HCT116 (cell line): Measurements from ENCODE around the gene FHOD3. TPM values are rescaled to one million over a fixed set of nuclear protein-coding genes. Genes with fewer than 3 reads are reported as not detected.

Source experiments
- ATAC-seq: fragments of 200-7000 bp; cut with Tn5 transposase; 2 replicates; pipeline ENCODE4 v1.9.1; 2020; ENCODE audit warnings: mild to moderate bottlenecking, moderate library complexity
- BruUV-seq: library from RNA; stranded (reverse); fragments of 400-500 nt; replicated peaks from 2 replicates; lab custom pipeline; 2021; lab: Mats Ljungman, UMichigan
- CTCF ChIA-PET: fragments of 300-600 bp; sonication (Branson Sonifier 250); formaldehyde crosslinking; loops from one replicate; lab custom pipeline; 2021; ENCODE audit warnings: antibody characterized with exemption; lab: Charles Lee
- POLR2A ChIA-PET: fragments of 300-600, 350-600 bp; sonication (Branson Sonifier 250); formaldehyde crosslinking; loops from one replicate; lab custom pipeline; 2021; ENCODE audit warnings: antibody characterized with exemption; lab: Charles Lee
- RAD21 ChIA-PET, 2 experiments: fragments of 300-600 bp; sonication (Branson Sonifier 250); formaldehyde crosslinking; loops; one replicate each; lab custom pipeline; 2023; ENCODE audit warnings: low total read pairs in 2 of 2; ENCODE audit not compliant: uncharacterized antibody in 2 of 2, unreplicated experiment in 2 of 2, low non-redundant PET in 1 of 2; lab: Charles Lee
- DNase-seq: peaks from one replicate; pipeline ENCODE4 v3.0.0-alpha.2; 2010; ENCODE audit warnings: low read depth, low spot score
- H2AFZ ChIP-seq: fragments of 200-600 bp; shearing (Covaris generic), sonication (generic); 2 replicates; pipeline ENCODE4 v1.6.1; 2017; ENCODE audit warnings: low read depth, mixed run types, mixed read lengths, antibody characterized with exemption, low read length; ENCODE audit not compliant: poor library complexity, severe bottlenecking
- H3K27ac ChIP-seq: 2 replicates; pipeline ENCODE4 v1.5.1; 2012; ENCODE audit warnings: low read depth, low read length
- H3K27me3 ChIP-seq: fragments of 200-600 bp; sonication (generic); 2 replicates; pipeline ENCODE4 v1.6.1; 2016; ENCODE audit warnings: mixed run types, low read length, mixed read lengths; ENCODE audit not compliant: insufficient read depth
- H3K36me3 ChIP-seq, 2 experiments: fragments of 200-500 bp in 1 of 2; fragments of 200-600 bp in 1 of 2; sonication (Bioruptor generic) in 1 of 2; sonication (generic) in 1 of 2; 2 replicates each; pipeline versions ENCODE4 v1.5.1 to v1.6.1; 2014 to 2016; ENCODE audit warnings: low read length in 2 of 2, inconsistent platforms in 1 of 2, mixed read lengths in 1 of 2, mixed run types in 1 of 2; ENCODE audit not compliant: insufficient read depth in 2 of 2, control insufficient read depth in 1 of 2
- H3K4me1 ChIP-seq, 2 experiments: fragments of 200-600 bp in 1 of 2; sonication (generic) in 1 of 2; 2 replicates each; pipeline versions ENCODE4 v1.5.1 to v1.6.1; 2012 to 2017; ENCODE audit warnings: low read length in 2 of 2, inconsistent platforms in 1 of 2, mild to moderate bottlenecking in 1 of 2, mixed read lengths in 1 of 2, mixed run types in 1 of 2, moderate library complexity in 1 of 2; ENCODE audit not compliant: insufficient read depth in 2 of 2, control insufficient read depth in 1 of 2
- H3K4me2 ChIP-seq: fragments of 200-600 bp; sonication (generic); 2 replicates; pipeline ENCODE4 v1.6.1; 2017; ENCODE audit warnings: mixed run types, low read length, mixed read lengths
- H3K4me3 ChIP-seq, 2 experiments: fragments of 200-600 bp in 1 of 2; sonication (generic) in 1 of 2; replicated peaks in 1 of 2; 2 replicates each; pipeline ENCODE4 v1.5.1; 2011 to 2016; ENCODE audit warnings: low read length in 2 of 2, control low read depth in 1 of 2, low read depth in 1 of 2, mild to moderate bottlenecking in 1 of 2, mixed read lengths in 1 of 2, mixed run types in 1 of 2
- H3K79me2 ChIP-seq: fragments of 200-600 bp; sonication (generic); 2 replicates; pipeline ENCODE4 v1.6.1; 2017; ENCODE audit warnings: mild to moderate bottlenecking, mixed run types, low read length, moderate library complexity, mixed read lengths; ENCODE audit not compliant: insufficient read depth
- H3K9ac ChIP-seq: fragments of 200-600 bp; sonication (generic); 2 replicates; pipeline ENCODE4 v1.6.1; 2016; ENCODE audit warnings: low read length, mixed read lengths
- H3K9me2 ChIP-seq: fragments of 200-600 bp; sonication (generic), shearing (Covaris generic); 2 replicates; pipeline ENCODE4 v1.6.1; 2017; ENCODE audit warnings: mixed run types, mild to moderate bottlenecking, moderate library complexity; ENCODE audit not compliant: insufficient read depth
- H3K9me3 ChIP-seq, 2 experiments: fragments of 200-500 bp in 1 of 2; fragments of 200-600 bp in 1 of 2; sonication (Bioruptor generic) in 1 of 2; sonication (generic) in 1 of 2; 2 replicates each; pipeline ENCODE4 v1.6.1; 2014 to 2017; ENCODE audit warnings: low read length in 2 of 2, mixed read lengths in 2 of 2, inconsistent platforms in 1 of 2, low read depth in 1 of 2, mild to moderate bottlenecking in 1 of 2, mixed run types in 1 of 2, moderate library complexity in 1 of 2; ENCODE audit not compliant: control insufficient read depth in 1 of 2, insufficient read depth in 1 of 2
- H4K20me1 ChIP-seq: fragments of 200-600 bp; sonication (generic), shearing (Covaris generic); 2 replicates; pipeline ENCODE4 v1.6.1; 2017; ENCODE audit warnings: mixed run types, mild to moderate bottlenecking, moderate library complexity; ENCODE audit not compliant: insufficient read depth
- CBX3 ChIP-seq: IDR thresholded peaks from 2 replicates; pipeline ENCODE4 v1.6.1; 2012; ENCODE audit warnings: low read depth
- CEBPB ChIP-seq: IDR thresholded peaks from 2 replicates; pipeline ENCODE4 v1.6.1; 2012; ENCODE audit warnings: low read depth
- EGR1 ChIP-seq: IDR thresholded peaks from 2 replicates; pipeline ENCODE4 v1.6.1; 2012; ENCODE audit warnings: low read depth
- ELF1 ChIP-seq: IDR thresholded peaks from 2 replicates; pipeline ENCODE4 v1.6.1; 2012; ENCODE audit warnings: low read depth, borderline replicate concordance
- EZH2 ChIP-seq: fragments of 200-600 bp; sonication (generic); IDR thresholded peaks from 2 replicates; pipeline ENCODE4 v1.6.1; 2017; ENCODE audit warnings: antibody characterized with exemption, mixed run types
- EZH2phosphoT487 ChIP-seq: fragments of 200-600 bp; IDR thresholded peaks from 2 replicates; pipeline ENCODE4 v1.6.1; 2018; ENCODE audit warnings: antibody characterized with exemption, borderline replicate concordance
- JUND ChIP-seq: IDR thresholded peaks from 2 replicates; pipeline ENCODE4 v1.6.1; 2012
- POLR2A ChIP-seq: IDR thresholded peaks from 2 replicates; pipeline ENCODE4 v1.7.0; 2011; ENCODE audit warnings: borderline replicate concordance; ENCODE audit not compliant: insufficient read depth, insufficient read length; ENCODE audit errors: extremely low read depth
- SIN3A ChIP-seq: IDR thresholded peaks from 2 replicates; pipeline ENCODE4 v1.6.1; 2012; ENCODE audit warnings: low read depth
- SP1 ChIP-seq: IDR thresholded peaks from 2 replicates; pipeline ENCODE4 v1.6.1; 2012; ENCODE audit warnings: low read depth
- SRF ChIP-seq: IDR thresholded peaks from 2 replicates; pipeline ENCODE4 v1.6.1; 2012; ENCODE audit warnings: low read depth
- TCF7L2 ChIP-seq: IDR thresholded peaks from 2 replicates; pipeline ENCODE4 v1.7.0; 2011; ENCODE audit warnings: borderline replicate concordance, inconsistent platforms; ENCODE audit not compliant: insufficient read depth, insufficient read length; ENCODE audit errors: extremely low read depth
- YY1 ChIP-seq: IDR thresholded peaks from 2 replicates; pipeline ENCODE4 v1.6.1; 2011; ENCODE audit warnings: low read length, low read depth, moderate library complexity, mild to moderate bottlenecking; ENCODE audit not compliant: insufficient replicate concordance; ENCODE audit errors: extremely low read depth
- ZFX ChIP-seq: fragments of 450-650 bp; IDR thresholded peaks from 2 replicates; pipeline ENCODE4 v1.6.1; 2017
- ZNF274 ChIP-seq: fragments of 200-500 bp; sonication (Bioruptor generic); IDR thresholded peaks from 2 replicates; pipeline ENCODE4 v1.6.1; 2014; ENCODE audit warnings: mild to moderate bottlenecking, low read depth, low read length, inconsistent platforms
- intact Hi-C: fragments of 100-400 bp; cut with micrococcal nuclease; formaldehyde crosslinking; loops from 2 replicates; pipeline ENCODE4 v1.10.0; 2022
- total RNA-seq: library from RNA; stranded (reverse); gene quantifications from one replicate; pipeline ENCODE4 v1.2.1, GENCODE V29; 2021; ENCODE audit not compliant: unreplicated experiment
- TF ChIP-seq, protein P1 (sequence below): IDR thresholded peaks from 2 replicates; pipeline ENCODE4 v1.6.1; 2012
- TF ChIP-seq, protein P2 (sequence below): IDR thresholded peaks from 2 replicates; pipeline ENCODE4 v1.6.1; 2011; ENCODE audit warnings: mild to moderate bottlenecking, low read length, moderate library complexity; ENCODE audit not compliant: insufficient replicate concordance; ENCODE audit errors: extremely low read depth
- TF ChIP-seq, protein P3 (sequence below): IDR thresholded peaks from 2 replicates; pipeline ENCODE4 v1.6.1; 2012; ENCODE audit warnings: low read depth

Gene FHOD3
- total RNA-seq, 1 experiment from 2014 or later: 4.0 TPM

DNA sequence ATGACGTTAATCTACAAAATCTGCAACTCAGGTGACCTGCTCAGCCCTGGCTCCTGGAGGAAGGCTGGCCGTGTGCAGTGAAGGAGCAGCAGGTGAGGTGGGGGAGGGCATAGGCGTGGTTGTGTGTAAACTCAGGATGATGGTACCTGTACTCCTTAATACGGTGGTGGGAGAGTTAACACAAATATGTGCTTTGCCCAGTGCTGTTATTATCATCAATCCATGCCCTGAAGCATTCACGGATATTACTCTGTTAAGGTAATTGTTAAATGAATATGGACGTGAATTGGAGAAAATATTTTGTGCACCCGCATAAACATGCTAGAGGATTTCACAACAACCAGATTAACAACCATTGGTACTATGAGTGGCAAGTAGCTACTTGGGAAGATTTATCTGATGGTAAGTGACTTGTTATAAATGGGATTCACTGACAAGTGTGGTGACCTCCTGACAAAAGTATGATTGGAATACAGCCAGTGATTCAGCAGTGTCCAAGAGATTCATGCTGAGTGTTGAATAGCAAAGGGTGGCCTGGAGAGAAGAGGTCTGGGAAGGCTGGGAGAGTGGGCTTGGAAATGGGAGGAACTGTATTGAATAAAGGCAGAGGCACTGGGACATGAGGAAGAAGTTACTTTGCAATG is 337.2 kb downstream of the FHOD3 start:
- ATAC-seq (no peak), DNase-seq (no peak)
- ChIA-PET CTCF (no interaction called here), POLR2A (no interaction called here), RAD21 (no interaction called here)
- no peak overlapping the region for H2AFZ ChIP-seq
- intact Hi-C loops: no loop called here
- H3K4me3 ChIP-seq: no peak overlapping the region
- no peaks in the 10 kb centered on the region for H3K9me3 ChIP-seq
- no peaks in the 10 kb centered on the region for H3K9me2 ChIP-seq
- H3K4me2 ChIP-seq: no peak overlapping the region
- H3K4me1 ChIP-seq: no peaks in the 10 kb centered on the region
- H3K36me3 ChIP-seq: no peaks in the 10 kb centered on the region
- H4K20me1 ChIP-seq: no peaks in the 10 kb centered on the region
- no peak overlapping the region for H3K9ac ChIP-seq
- H3K27me3 ChIP-seq: no peaks in the 10 kb centered on the region
- no peaks in the 10 kb centered on the region for H3K79me2 ChIP-seq
- TF ChIP-seq SP1: no peak
- TF ChIP-seq, protein P1, sequence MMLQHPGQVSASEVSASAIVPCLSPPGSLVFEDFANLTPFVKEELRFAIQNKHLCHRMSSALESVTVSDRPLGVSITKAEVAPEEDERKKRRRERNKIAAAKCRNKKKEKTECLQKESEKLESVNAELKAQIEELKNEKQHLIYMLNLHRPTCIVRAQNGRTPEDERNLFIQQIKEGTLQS: no peak
- TF ChIP-seq EGR1: no peak
- no peak for TF ChIP-seq YY1
- TF ChIP-seq POLR2A: no peak
- no peak for TF ChIP-seq ELF1
- no peak for TF ChIP-seq ZFX
- TF ChIP-seq TCF7L2: no peak
- TF ChIP-seq, protein P2, sequence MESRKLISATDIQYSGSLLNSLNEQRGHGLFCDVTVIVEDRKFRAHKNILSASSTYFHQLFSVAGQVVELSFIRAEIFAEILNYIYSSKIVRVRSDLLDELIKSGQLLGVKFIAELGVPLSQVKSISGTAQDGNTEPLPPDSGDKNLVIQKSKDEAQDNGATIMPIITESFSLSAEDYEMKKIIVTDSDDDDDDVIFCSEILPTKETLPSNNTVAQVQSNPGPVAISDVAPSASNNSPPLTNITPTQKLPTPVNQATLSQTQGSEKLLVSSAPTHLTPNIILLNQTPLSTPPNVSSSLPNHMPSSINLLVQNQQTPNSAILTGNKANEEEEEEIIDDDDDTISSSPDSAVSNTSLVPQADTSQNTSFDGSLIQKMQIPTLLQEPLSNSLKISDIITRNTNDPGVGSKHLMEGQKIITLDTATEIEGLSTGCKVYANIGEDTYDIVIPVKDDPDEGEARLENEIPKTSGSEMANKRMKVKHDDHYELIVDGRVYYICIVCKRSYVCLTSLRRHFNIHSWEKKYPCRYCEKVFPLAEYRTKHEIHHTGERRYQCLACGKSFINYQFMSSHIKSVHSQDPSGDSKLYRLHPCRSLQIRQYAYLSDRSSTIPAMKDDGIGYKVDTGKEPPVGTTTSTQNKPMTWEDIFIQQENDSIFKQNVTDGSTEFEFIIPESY: no peak
- TF ChIP-seq JUND: no peak
- TF ChIP-seq EZH2: no peak
- TF ChIP-seq SRF: no peak
- TF ChIP-seq CEBPB: no peak
- TF ChIP-seq CBX3: no peak
- TF ChIP-seq EZH2phosphoT487: no peak
- TF ChIP-seq SIN3A: no peak
- no peak for TF ChIP-seq ZNF274
- TF ChIP-seq, protein P3, sequence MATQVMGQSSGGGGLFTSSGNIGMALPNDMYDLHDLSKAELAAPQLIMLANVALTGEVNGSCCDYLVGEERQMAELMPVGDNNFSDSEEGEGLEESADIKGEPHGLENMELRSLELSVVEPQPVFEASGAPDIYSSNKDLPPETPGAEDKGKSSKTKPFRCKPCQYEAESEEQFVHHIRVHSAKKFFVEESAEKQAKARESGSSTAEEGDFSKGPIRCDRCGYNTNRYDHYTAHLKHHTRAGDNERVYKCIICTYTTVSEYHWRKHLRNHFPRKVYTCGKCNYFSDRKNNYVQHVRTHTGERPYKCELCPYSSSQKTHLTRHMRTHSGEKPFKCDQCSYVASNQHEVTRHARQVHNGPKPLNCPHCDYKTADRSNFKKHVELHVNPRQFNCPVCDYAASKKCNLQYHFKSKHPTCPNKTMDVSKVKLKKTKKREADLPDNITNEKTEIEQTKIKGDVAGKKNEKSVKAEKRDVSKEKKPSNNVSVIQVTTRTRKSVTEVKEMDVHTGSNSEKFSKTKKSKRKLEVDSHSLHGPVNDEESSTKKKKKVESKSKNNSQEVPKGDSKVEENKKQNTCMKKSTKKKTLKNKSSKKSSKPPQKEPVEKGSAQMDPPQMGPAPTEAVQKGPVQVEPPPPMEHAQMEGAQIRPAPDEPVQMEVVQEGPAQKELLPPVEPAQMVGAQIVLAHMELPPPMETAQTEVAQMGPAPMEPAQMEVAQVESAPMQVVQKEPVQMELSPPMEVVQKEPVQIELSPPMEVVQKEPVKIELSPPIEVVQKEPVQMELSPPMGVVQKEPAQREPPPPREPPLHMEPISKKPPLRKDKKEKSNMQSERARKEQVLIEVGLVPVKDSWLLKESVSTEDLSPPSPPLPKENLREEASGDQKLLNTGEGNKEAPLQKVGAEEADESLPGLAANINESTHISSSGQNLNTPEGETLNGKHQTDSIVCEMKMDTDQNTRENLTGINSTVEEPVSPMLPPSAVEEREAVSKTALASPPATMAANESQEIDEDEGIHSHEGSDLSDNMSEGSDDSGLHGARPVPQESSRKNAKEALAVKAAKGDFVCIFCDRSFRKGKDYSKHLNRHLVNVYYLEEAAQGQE: no peak
- no peak overlapping the region for H3K27ac ChIP-seq
- BruUV-seq: no TSS peak
